HG03432 (cell line): Measurements from ENCODE around the gene DKK3.

Experiments used
- ATAC-seq: cut with Tn5 transposase; IDR thresholded peaks from one replicate; pipeline ENCODE4 v1.9.1; 2021; ENCODE audit warnings: mild to moderate bottlenecking, moderate library complexity; ENCODE audit not compliant: unreplicated experiment

Gene DKK3

GRCh38 chr11:11948242-11948947, 60.0 kb downstream of the DKK3 start:
- ATAC-seq: no peak

- ATAC-seq: no peak
Observed at GRCh38 chr11:11947825-11948224, 60.6 kb downstream of the DKK3 start.

- no peak for ATAC-seq
Observed at GRCh38 chr11:11946878-11947277, 61.5 kb downstream of the DKK3 start.

GRCh38 chr11:11946180-11946579, 62.2 kb downstream of the DKK3 start:
- no peak for ATAC-seq

- no peak for ATAC-seq
Observed at GRCh38 chr11:11944444-11944843, 64.0 kb downstream of the DKK3 start.

GRCh38 chr11:11942668-11943067, 65.8 kb downstream of the DKK3 start:
- ATAC-seq: no peak

GRCh38 chr11:11940551-11940950, 67.9 kb downstream of the DKK3 start:
- no peak for ATAC-seq

- no peak for ATAC-seq
Observed at GRCh38 chr11:11937957-11938356, 70.5 kb downstream of the DKK3 start.

- ATAC-seq: no peak
Observed at GRCh38 chr11:11937433-11937832, 71.0 kb downstream of the DKK3 start.

GRCh38 chr11:11935536-11935935, 72.9 kb downstream of the DKK3 start:
- no peak for ATAC-seq

- no peak for ATAC-seq
Observed at GRCh38 chr11:11931461-11932055, 76.9 kb downstream of the DKK3 start.

- ATAC-seq: no peak
Observed at GRCh38 chr11:11929920-11930319, 78.5 kb downstream of the DKK3 start.

GRCh38 chr11:11923828-11924227, 84.6 kb downstream of the DKK3 start:
- ATAC-seq: no peak

- no peak for ATAC-seq
Observed at GRCh38 chr11:11916981-11917399, 91.4 kb downstream of the DKK3 start.

- ATAC-seq: no peak
Observed at GRCh38 chr11:11915625-11916024, 92.8 kb downstream of the DKK3 start.

- ATAC-seq: no peak
Observed at GRCh38 chr11:11913395-11913794, 95.0 kb downstream of the DKK3 start.
